GM12872 (cell line): Measurements from ENCODE around the gene ZWILCH.

Experiments
- TF ChIP-seq, protein P1 (sequence below): IDR thresholded peaks from 3 replicates; pipeline ENCODE4 v1.5.1; 2011; ENCODE audit warnings: low read depth, mild to moderate bottlenecking, low read length, moderate library complexity; ENCODE audit not compliant: insufficient read depth

ZWILCH gene

DNA sequence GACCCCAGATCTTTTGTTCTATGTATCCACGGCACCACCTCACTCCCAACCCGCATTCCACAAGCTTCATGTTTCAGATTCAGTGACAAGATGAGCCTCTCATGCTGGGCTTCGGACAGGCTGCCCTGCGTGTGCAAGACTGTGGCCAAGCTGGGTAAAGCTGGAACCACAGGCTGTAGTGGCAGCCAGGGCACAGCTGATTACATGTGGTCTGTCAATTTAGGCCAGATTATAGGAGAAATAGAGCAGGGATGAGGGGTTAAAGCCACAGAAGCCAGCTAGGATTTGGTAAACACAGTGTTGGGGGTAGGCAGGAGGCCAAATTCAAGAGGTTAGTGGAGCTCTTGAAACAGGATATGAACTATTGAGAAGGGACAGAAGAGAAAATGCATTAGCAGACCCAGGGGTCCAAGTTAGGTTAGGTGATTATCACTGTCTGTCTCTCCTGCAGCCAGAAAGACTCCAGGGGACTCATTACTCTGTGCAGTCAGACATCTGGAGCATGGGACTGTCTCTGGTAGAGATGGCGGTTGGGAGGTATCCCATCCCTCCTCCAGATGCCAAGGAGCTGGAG, 20.5 kb upstream of the ZWILCH start:
- TF ChIP-seq, protein P1, sequence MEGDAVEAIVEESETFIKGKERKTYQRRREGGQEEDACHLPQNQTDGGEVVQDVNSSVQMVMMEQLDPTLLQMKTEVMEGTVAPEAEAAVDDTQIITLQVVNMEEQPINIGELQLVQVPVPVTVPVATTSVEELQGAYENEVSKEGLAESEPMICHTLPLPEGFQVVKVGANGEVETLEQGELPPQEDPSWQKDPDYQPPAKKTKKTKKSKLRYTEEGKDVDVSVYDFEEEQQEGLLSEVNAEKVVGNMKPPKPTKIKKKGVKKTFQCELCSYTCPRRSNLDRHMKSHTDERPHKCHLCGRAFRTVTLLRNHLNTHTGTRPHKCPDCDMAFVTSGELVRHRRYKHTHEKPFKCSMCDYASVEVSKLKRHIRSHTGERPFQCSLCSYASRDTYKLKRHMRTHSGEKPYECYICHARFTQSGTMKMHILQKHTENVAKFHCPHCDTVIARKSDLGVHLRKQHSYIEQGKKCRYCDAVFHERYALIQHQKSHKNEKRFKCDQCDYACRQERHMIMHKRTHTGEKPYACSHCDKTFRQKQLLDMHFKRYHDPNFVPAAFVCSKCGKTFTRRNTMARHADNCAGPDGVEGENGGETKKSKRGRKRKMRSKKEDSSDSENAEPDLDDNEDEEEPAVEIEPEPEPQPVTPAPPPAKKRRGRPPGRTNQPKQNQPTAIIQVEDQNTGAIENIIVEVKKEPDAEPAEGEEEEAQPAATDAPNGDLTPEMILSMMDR, result no peak

DNA sequence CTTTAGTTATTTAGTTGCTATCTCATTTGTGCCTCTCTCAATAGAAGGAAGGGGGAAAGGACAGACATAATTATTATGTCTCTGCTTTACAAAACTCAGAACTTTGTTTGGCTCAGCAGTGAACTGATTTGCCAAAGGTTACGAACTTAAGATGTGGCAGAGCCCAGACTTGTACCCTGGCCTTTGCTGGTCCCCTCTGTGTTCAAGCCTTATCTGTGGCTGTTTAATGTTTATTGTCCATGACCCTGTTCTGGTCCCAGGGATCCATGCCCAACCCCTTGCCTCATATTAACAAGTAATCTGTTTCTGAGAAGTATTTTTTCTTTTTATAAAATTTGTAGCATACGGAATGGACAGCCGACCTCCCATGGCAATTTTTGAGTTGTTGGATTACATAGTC, 18.2 kb upstream of the ZWILCH start:
- TF ChIP-seq, protein P1, result no peak

DNA sequence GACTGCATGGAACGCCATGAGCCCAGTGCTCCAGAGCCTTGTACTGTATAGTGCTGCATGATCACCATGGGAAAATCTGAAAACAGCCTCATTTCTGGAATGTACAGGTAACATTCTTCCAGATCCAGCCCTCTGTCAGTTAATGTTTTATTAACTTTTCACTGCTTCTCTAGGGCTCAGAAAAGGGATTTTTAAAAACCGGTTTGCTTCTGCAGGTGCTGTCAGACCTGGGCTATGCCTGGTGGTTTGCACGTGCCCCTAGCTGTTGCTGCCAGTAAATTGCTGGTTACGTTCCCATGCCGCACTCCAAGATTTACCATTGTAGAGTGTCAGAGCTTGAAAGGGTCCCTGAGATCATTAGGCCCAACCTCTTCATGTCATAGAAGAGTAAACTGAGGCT, 16.6 kb upstream of the ZWILCH start:
- TF ChIP-seq, protein P1, result no peak

DNA sequence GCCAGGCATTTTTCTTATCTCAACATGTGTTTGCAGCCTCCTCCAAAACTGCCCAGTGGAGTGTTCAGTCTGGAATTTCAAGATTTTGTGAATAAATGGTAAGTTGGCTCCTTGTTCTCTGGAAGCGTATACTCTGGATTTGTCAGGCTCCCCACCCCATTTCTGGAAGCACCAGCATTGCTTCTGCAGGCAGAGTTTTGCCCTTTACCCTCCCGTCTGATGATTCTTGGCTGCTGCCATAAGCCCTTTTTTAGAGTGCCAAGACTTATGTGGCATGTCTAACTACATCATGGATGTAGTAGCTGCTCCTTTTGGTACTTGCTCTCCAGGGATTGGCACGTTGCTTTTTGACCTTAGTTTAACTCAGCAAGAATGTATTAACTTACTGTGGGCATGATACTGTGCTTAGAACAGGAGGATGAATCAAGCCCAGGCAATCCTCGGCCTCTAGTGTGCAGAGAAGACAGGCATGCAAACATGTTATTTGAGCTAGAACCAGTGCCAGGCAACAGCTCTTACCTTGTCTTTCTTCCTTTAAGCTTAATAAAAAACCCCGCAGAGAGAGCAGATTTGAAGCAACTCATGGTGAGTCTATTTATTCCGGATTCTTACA, 15.8 kb upstream of the ZWILCH start:
- TF ChIP-seq, protein P1, result no peak

DNA sequence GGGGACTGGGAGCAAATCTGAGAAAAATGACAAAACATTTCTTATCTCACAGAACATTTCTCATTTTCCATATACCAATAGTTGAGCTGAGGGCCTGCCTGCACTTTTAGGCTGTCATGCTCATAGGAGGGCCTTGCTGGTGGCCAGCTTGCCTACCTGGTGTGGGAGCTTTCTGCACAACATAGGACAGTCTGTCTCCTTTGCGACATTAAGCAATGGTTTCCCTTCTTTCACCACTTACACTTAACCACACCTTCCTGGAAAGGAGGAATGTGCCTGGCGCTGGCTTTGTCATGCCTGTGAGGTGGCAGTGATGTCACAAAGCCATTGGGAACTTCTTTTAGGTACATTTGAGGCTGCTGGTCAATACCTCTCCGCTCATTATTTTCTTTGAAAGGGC, 13.3 kb upstream of the ZWILCH start:
- TF ChIP-seq, protein P1, result no peak

DNA sequence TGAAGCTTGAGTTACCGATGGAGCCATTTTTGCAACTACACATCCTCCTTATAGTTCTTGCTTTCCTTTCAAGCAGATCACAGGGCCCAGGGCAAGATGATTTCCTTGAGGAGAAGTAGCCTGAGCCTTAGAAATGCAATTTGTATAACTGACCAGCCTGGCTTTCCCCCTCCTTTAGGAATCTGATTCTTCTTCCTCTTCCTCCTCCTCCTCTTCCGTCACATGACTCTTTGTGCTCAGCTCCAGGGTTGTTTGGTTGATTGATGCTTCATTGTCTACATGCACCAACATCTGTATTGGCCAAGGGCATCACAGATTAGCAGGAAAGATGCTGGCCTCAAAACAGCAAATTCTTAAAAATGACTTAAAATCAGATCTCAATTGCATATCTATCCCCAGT, 10.9 kb upstream of the ZWILCH start:
- TF ChIP-seq, protein P1, result no peak

DNA sequence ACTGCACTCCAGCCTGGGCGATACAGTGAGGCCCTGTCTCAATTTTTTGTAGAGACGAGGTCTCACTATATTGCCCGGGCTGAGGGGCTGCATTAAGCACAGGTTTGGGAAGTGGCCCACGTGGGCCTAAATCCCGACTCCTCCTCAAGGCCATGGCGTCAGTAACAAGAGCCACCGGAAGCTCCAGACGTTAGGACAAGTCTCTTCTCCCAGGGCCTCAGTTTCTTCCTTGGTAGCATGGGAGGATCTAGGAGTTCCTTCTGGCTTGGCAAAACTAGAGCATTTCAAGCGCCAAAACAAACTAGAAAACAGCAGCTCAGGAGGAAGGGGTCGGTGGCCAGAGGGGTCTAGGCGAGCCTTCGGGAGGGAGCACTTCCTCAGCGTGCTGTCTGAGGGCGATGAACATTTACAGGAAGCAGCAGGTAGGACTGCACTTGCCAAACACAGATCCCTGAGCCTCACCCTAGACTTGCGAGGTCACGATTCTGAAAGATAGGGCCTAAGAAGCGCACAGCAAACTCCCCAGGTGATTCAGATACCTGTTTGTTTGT, 8.1 kb upstream of the ZWILCH start:
- TF ChIP-seq, protein P1, result no peak
